PC-3 (cell line): ENCODE results near the gene HMGCS1. TPM values are rescaled to one million over a fixed set of nuclear protein-coding genes. Genes with fewer than 3 reads are reported as not detected.

Experiments
- ATAC-seq: fragments of 200-7000 bp; cut with Tn5 transposase; 2 replicates; pipeline ENCODE4 v1.9.1; 2020; ENCODE audit warnings: mild to moderate bottlenecking, moderate library complexity
- BruUV-seq: library from RNA; stranded (reverse); fragments of 400-500 nt; replicated peaks from 2 replicates; lab custom pipeline; 2021; lab: Mats Ljungman, UMichigan
- CTCF ChIA-PET: fragments of 300-600 bp; sonication (Branson Sonifier 250); formaldehyde crosslinking; loops from one replicate; lab custom pipeline; 2022; ENCODE audit warnings: antibody characterized with exemption; lab: Charles Lee
- POLR2A ChIA-PET: fragments of 300-600 bp; sonication (Branson Sonifier 250); formaldehyde crosslinking; loops from one replicate; lab custom pipeline; 2022; ENCODE audit warnings: antibody characterized with exemption; ENCODE audit not compliant: unreplicated experiment; lab: Charles Lee
- DNase-seq: peaks from one replicate; pipeline ENCODE4 v3.0.0-alpha.2; 2015
- H2AFZ ChIP-seq: fragments of 300-600 bp; sonication (generic); 2 replicates; pipeline ENCODE4 v1.6.0; 2016; ENCODE audit warnings: antibody characterized with exemption, low read length
- H3F3A ChIP-seq: fragments of 300-600 bp; sonication (generic); one replicate; pipeline ENCODE4 v1.6.0; 2017; ENCODE audit warnings: antibody characterized with exemption, low read length, control low read depth, mild to moderate bottlenecking; ENCODE audit not compliant: unreplicated experiment
- H3K27ac ChIP-seq: fragments of 300-600 bp; sonication (generic); 2 replicates; pipeline ENCODE4 v1.5.1; 2016; ENCODE audit warnings: mild to moderate bottlenecking, low read length
- H3K27me3 ChIP-seq: fragments of 300-600 bp; sonication (generic); 2 replicates; pipeline ENCODE4 v1.6.1; 2016; ENCODE audit warnings: low read length, mixed read lengths
- H3K36me3 ChIP-seq: fragments of 300-600 bp; sonication (generic); 2 replicates; pipeline ENCODE4 v1.6.1; 2016; ENCODE audit warnings: low read depth, mixed run types, low read length, mixed read lengths
- H3K4me1 ChIP-seq: fragments of 300-600 bp; sonication (generic); 2 replicates; pipeline ENCODE4 v1.5.1; 2016; ENCODE audit warnings: low read length; ENCODE audit not compliant: insufficient read depth
- H3K4me2 ChIP-seq: fragments of 300-600 bp; sonication (generic); 2 replicates; pipeline ENCODE4 v1.6.0; 2016; ENCODE audit warnings: low read length
- H3K4me3 ChIP-seq: fragments of 300-600 bp; sonication (generic); 2 replicates; pipeline ENCODE4 v1.5.1; 2016; ENCODE audit warnings: mild to moderate bottlenecking, low read length, mixed read lengths
- H3K79me2 ChIP-seq: fragments of 300-600 bp; sonication (generic); 2 replicates; pipeline ENCODE4 v1.6.1; 2017; ENCODE audit warnings: low read length, mixed read lengths
- H3K9ac ChIP-seq: fragments of 300-600 bp; sonication (generic); 2 replicates; pipeline ENCODE4 v1.6.0; 2016; ENCODE audit warnings: mild to moderate bottlenecking, low read length
- H3K9me2 ChIP-seq: fragments of 300-600 bp; sonication (generic); replicated peaks from 2 replicates; pipeline ENCODE4 v1.6.1; 2016; ENCODE audit warnings: mixed run types, low read length, mixed read lengths
- H3K9me3 ChIP-seq: fragments of 300-600 bp; sonication (generic); 2 replicates; pipeline ENCODE4 v1.6.1; 2016; ENCODE audit warnings: low read length, mixed read lengths
- H4K20me1 ChIP-seq: fragments of 300-600 bp; sonication (generic); 2 replicates; pipeline ENCODE4 v1.6.1; 2016; ENCODE audit warnings: low read length, mixed read lengths
- EZH2 ChIP-seq: fragments of 300-600 bp; sonication (generic); IDR thresholded peaks from one replicate; pipeline ENCODE4 v1.6.1; 2017; ENCODE audit warnings: antibody characterized with exemption, mild to moderate bottlenecking, low read length; ENCODE audit not compliant: unreplicated experiment
- EZH2phosphoT487 ChIP-seq: fragments of 300-600 bp; sonication (generic); IDR thresholded peaks from 2 replicates; pipeline ENCODE4 v1.6.1; 2018; ENCODE audit warnings: mild to moderate bottlenecking, antibody characterized with exemption, low read length, borderline replicate concordance
- intact Hi-C: fragments of 100-400 bp; cut with micrococcal nuclease; formaldehyde crosslinking; loops from 2 replicates; pipeline ENCODE4 v1.9.0; 2023
- total RNA-seq: library from RNA; depleted of rRNA; stranded (reverse); fragments of >200 nt; gene quantifications from 2 replicates; pipeline ENCODE4 v1.2.3, GENCODE V29; 2014
- TF ChIP-seq, protein P1 (sequence below): fragments of 300-600 bp; sonication (generic); conservative IDR thresholded peaks from 2 replicates; pipeline ENCODE4 v1.5.1; 2017; ENCODE audit warnings: antibody characterized with exemption, low read depth, mild to moderate bottlenecking, low read length

The HMGCS1 gene
- total RNA-seq, 1 experiment from 2014 or later, result 39.7 TPM

DNA sequence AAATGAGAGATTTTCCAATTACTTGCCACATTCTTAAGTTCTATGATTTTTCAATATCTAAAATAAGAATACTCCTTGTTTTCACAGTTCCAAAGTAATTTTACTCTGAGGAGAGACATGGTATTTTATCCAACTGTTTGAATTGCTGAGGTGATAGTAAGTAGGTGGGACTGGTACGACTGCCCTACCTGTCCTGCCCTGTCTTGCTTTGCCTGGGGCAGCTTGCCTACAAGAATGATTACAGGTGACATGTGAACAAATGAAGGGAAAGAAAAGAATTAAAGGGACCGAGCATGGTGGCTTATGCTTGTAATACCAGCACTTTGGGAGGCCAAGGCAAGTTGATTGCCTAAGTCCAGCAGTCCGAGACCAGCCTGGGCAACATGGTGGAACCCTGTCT lies 41.6 kb upstream of the HMGCS1 start:
- no peak for DNase-seq
- TF ChIP-seq, protein P1, sequence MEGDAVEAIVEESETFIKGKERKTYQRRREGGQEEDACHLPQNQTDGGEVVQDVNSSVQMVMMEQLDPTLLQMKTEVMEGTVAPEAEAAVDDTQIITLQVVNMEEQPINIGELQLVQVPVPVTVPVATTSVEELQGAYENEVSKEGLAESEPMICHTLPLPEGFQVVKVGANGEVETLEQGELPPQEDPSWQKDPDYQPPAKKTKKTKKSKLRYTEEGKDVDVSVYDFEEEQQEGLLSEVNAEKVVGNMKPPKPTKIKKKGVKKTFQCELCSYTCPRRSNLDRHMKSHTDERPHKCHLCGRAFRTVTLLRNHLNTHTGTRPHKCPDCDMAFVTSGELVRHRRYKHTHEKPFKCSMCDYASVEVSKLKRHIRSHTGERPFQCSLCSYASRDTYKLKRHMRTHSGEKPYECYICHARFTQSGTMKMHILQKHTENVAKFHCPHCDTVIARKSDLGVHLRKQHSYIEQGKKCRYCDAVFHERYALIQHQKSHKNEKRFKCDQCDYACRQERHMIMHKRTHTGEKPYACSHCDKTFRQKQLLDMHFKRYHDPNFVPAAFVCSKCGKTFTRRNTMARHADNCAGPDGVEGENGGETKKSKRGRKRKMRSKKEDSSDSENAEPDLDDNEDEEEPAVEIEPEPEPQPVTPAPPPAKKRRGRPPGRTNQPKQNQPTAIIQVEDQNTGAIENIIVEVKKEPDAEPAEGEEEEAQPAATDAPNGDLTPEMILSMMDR, result no peak
- TF ChIP-seq EZH2 (no peak), EZH2phosphoT487 (no peak)
- Histone ChIP-seq H3K9me3 (no peaks in the 10 kb centered on the region), H3K4me2 (no peak overlapping the region), H3K4me3 (no peak overlapping the region), H3K79me2 (no peaks in the 10 kb centered on the region), H3K27me3 (no peaks in the 10 kb centered on the region), H4K20me1 (no peaks in the 10 kb centered on the region), H3K36me3 (no peaks in the 10 kb centered on the region; the same call in 1 of the 2 replicates), H3F3A (no peaks in the 10 kb centered on the region), H3K27ac (no peak overlapping the region), H3K9me2 (no peaks in the 10 kb centered on the region), H3K9ac (no peak overlapping the region), H2AFZ (no peak overlapping the region), H3K4me1 (no peaks in the 10 kb centered on the region)
- POLR2A ChIA-PET, result no interaction called here
- intact Hi-C loops, result no loop called here
- CTCF ChIA-PET, result no interaction called here
- BruUV-seq, result no TSS peak
- ATAC-seq, result no peak

DNA sequence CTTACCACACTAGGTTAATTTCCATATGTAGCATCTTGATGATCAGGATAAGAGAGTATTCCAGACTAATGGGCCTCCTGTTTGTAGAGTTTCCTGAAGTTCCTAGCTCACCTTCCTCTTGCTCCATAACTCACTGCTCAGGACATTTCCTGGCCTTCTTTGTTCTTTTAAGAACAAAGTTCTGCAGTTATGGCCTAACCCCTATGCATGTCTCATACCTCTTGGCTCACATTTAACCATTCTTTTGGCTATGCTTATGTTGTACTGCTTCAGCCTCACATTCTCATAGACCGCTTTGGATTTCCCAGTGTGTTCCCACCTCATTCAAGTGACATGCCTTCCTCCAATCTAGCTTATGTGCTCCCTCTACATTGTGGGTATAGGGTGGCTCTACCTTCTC lies 40.5 kb upstream of the HMGCS1 start:
- H3K9ac ChIP-seq, result no peak overlapping the region
- no peaks in the 10 kb centered on the region for H3F3A ChIP-seq
- intact Hi-C loops, result no loop called here
- no peaks in the 10 kb centered on the region for H3K79me2 ChIP-seq
- H3K27ac ChIP-seq, result no peak overlapping the region
- H2AFZ ChIP-seq, result no peak overlapping the region
- no peak for DNase-seq
- ATAC-seq, result no peak
- no peaks in the 10 kb centered on the region for H3K4me1 ChIP-seq
- TF ChIP-seq, protein P1, result no peak
- TF ChIP-seq EZH2phosphoT487, result no peak
- TF ChIP-seq EZH2, result no peak
- no peaks in the 10 kb centered on the region for H3K27me3 ChIP-seq
- POLR2A ChIA-PET, result no interaction called here
- no peaks in the 10 kb centered on the region for H3K9me2 ChIP-seq
- no peak overlapping the region for H3K4me3 ChIP-seq
- CTCF ChIA-PET, result no interaction called here
- H3K9me3 ChIP-seq, result no peaks in the 10 kb centered on the region
- no peaks in the 10 kb centered on the region for H4K20me1 ChIP-seq
- H3K4me2 ChIP-seq, result no peak overlapping the region
- no TSS peak for BruUV-seq
- no peaks in the 10 kb centered on the region for H3K36me3 ChIP-seq

DNA sequence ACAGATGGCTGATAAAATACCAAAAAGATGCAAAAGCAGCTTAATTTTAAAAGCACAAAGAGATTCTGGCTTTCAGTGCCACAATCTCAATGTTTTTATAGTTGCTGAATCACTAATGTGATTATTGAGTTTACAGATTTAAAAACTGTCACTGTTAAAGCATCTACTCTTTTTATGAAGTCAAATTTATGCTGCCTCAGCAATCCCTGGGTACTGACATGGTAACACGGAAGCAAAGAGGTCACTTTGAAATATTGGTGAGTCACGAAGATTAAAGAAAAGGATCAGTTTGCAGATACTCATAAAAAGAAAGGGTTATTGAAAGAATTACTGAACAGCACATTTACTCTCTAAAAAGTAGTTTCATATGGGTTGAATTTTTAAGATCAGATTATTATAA lies 39.7 kb upstream of the HMGCS1 start:
- intact Hi-C loops, result no loop called here
- no TSS peak for BruUV-seq
- POLR2A ChIA-PET, result no interaction called here
- ATAC-seq, result no peak
- Histone ChIP-seq H3F3A (no peaks in the 10 kb centered on the region), H3K9ac (no peak overlapping the region), H3K27me3 (no peaks in the 10 kb centered on the region), H3K27ac (no peak overlapping the region), H3K4me1 (no peaks in the 10 kb centered on the region), H3K36me3 (no peaks in the 10 kb centered on the region), H2AFZ (no peak overlapping the region), H4K20me1 (no peaks in the 10 kb centered on the region), H3K9me3 (no peaks in the 10 kb centered on the region), H3K4me3 (no peak overlapping the region), H3K4me2 (no peak overlapping the region), H3K9me2 (no peaks in the 10 kb centered on the region), H3K79me2 (no peaks in the 10 kb centered on the region)
- CTCF ChIA-PET, result no interaction called here
- DNase-seq, result no peak
- TF ChIP-seq EZH2phosphoT487, result no peak
- TF ChIP-seq EZH2, result no peak
- TF ChIP-seq, protein P1, result no peak
